NCI-H524 (cell line): ENCODE data around the gene TMTC1.
A peak's percentile ranks its signal among the peaks of the same experiment; 100 is the strongest.
"Not testable (repeated sequence)": the region's sequence is repeated elsewhere in the genome, so short reads cannot be mapped to it uniquely, and the experiment has no call there.

ENCODE experiments used
- DNase-seq, 2 experiments: peaks; one replicate each; lab custom pipeline; 2025; lab: John Stamatoyannopoulos, UW

Gene TMTC1

GRCh38 chr12:29783773-29784666, at the start of gene TMTC1:
Gene TMTC1 (minus strand): TSS chr12:29783942. CDS start chr12:29783751, 191 bp downstream.
- DNase-seq = peak in 1 of 2 experiments; percentile 45

GRCh38 chr12:29831173-29831572, 47.4 kb upstream of the TMTC1 start:
- DNase-seq = no peak

GRCh38 chr12:29830391-29830790, 46.6 kb upstream of the TMTC1 start:
- DNase-seq = no peak

- no peak for DNase-seq
Measured at GRCh38 chr12:29818916-29819623, 35.3 kb upstream of the TMTC1 start.

- DNase-seq = no peak
Measured at GRCh38 chr12:29816874-29817725, 33.4 kb upstream of the TMTC1 start.

- not testable (repeated sequence) for DNase-seq
Measured at GRCh38 chr12:29809616-29810361, 26.0 kb upstream of the TMTC1 start.

GRCh38 chr12:29807129-29807528, 23.4 kb upstream of the TMTC1 start:
- no peak for DNase-seq

GRCh38 chr12:29804019-29804418, 20.3 kb upstream of the TMTC1 start:
- DNase-seq = no peak

- DNase-seq = no peak
Measured at GRCh38 chr12:29799591-29799990, 15.8 kb upstream of the TMTC1 start.

- no peak for DNase-seq
Measured at GRCh38 chr12:29797565-29798355, 14.0 kb upstream of the TMTC1 start.

GRCh38 chr12:29796823-29797263, 13.1 kb upstream of the TMTC1 start:
- no peak for DNase-seq

GRCh38 chr12:29795715-29796114, 12.0 kb upstream of the TMTC1 start:
- DNase-seq = no peak

GRCh38 chr12:29794862-29795261, 11.1 kb upstream of the TMTC1 start:
- DNase-seq = no peak

GRCh38 chr12:29792853-29793252, 9.1 kb upstream of the TMTC1 start:
- DNase-seq = no peak

- no peak for DNase-seq
Measured at GRCh38 chr12:29792132-29792531, 8.4 kb upstream of the TMTC1 start.

- peak; percentile 30 to 50 for DNase-seq
Measured at GRCh38 chr12:29782871-29783772, 620 bp downstream of the TMTC1 start.

- peak; percentile 45 to 74 for DNase-seq
Measured at GRCh38 chr12:29782285-29782870, 1.4 kb downstream of the TMTC1 start.

GRCh38 chr12:29781705-29782266, 2.0 kb downstream of the TMTC1 start:
- DNase-seq = no peak

- DNase-seq = no peak
Measured at GRCh38 chr12:29781188-29781587, 2.6 kb downstream of the TMTC1 start.
